Measurements from ENCODE around the gene TPRG1.

Gene TPRG1

GRCh38 chr3:189233225-189233858 is 61.6 kb downstream of the TPRG1 start:
- DNase-seq: no peak

- no peak for DNase-seq
These were observed 63.4 kb downstream of the TPRG1 start for GRCh38 chr3:189235214-189235613.

GRCh38 chr3:189236352-189236751 is 64.6 kb downstream of the TPRG1 start:
- no peak for DNase-seq

- DNase-seq: no peak
These were observed 65.8 kb downstream of the TPRG1 start for GRCh38 chr3:189237526-189237925.

GRCh38 chr3:189238071-189238470 is 66.3 kb downstream of the TPRG1 start:
- DNase-seq: no peak

DNA sequence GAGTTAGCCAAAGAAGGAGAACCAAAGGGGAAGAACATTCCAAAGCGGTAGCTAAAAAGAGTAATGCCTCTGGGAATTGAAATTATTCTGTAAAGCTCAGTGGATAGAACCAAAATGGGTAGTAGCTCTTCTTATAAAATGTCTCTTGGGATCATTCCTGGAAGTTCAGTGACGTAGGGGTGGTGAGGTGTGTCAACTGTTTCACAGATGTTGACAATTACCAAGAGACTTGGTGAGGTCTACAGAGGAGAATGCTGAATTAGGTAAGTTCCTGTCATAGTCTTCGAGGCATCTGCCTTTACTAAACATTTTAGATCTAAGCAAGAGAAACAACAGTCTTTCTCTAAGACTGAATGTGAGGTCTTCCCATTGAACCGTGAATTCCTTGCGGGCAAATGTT is 67.8 kb downstream of the TPRG1 start:
- DNase-seq: no peak

GRCh38 chr3:189249987-189250386 is 78.2 kb downstream of the TPRG1 start:
- no peak for DNase-seq

DNA sequence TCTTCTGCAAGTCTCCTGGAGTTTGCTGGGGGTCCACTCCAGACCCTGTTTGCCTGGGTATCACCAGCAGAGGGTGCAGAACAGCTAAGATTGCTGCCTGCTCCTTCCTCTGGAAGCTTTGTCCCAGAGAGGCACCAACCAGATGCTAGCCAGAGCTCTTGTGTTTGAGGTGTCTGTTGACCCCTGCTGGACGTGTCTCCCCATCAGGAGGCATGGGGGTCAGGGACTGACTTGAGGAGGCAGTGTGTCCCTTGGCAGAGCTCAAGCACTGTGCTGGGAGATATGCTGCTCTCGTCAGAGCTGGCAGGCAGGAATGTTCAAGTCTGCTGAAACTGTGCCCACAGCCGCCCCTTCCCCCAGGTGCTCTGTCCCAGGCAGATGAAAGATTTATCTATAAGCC is 86.5 kb downstream of the TPRG1 start:
- no peak for DNase-seq

- no peak for DNase-seq
These were observed 89.1 kb downstream of the TPRG1 start for GRCh38 chr3:189260556-189261493.

GRCh38 chr3:189262746-189263145 is 91.0 kb downstream of the TPRG1 start:
- no peak for DNase-seq

- no peak for DNase-seq
These were observed 96.3 kb downstream of the TPRG1 start for GRCh38 chr3:189267981-189268613.

DNA sequence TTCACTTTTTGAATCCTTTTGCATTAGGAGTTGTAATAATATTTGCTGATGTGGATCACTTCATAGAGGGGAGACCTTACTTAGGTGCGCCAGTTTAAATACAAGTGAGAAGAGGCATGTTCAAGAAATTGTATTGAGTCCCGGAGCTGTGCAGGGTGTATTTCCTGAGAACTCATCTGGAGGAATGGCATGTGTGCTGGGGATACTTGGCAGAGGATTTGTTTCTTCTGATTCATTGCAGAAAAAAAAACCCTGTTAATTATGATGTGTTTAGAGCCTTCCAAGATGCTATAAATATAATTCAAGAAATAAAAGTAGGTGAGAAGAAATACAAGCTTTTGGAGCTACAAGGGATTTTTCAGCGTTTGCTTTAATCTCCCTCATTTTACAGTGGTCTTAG is 97.6 kb downstream of the TPRG1 start:
- no peak for DNase-seq

GRCh38 chr3:189270248-189270832 is 98.6 kb downstream of the TPRG1 start:
- DNase-seq: no peak

DNA sequence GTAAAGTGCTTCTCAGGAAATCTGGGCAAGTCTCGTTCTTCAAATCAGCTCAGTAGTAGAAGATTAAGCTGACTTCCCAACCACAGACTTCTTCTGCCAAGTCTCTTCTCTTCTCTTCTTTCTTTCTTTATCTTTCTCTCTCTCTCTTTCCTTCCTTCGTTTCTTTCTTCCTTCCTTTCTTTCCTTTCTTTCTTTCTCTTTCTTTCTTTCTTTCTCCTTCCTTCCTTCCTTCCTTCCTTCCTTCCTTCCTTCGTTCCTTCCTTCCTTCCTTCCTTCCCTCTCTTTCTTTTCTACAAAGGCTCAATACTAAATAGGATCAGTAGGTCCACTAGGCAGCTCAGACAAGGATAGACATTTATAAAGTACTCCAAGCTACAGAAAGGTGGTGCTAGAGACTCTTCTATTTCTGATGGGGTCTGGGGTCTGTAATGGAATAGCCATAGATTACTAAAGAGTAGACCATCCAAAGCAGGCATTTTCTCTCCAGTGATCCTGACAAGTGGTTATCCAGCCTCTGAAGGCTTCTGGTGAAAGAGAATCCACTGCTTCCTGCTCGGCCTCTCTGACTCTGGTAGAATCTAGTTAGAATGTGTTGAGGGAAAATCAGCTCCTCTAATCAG is 100.8 kb downstream of the TPRG1 start:
- no peak for DNase-seq

GRCh38 chr3:189273736-189274135 is 102.0 kb downstream of the TPRG1 start:
- DNase-seq: no peak

DNA sequence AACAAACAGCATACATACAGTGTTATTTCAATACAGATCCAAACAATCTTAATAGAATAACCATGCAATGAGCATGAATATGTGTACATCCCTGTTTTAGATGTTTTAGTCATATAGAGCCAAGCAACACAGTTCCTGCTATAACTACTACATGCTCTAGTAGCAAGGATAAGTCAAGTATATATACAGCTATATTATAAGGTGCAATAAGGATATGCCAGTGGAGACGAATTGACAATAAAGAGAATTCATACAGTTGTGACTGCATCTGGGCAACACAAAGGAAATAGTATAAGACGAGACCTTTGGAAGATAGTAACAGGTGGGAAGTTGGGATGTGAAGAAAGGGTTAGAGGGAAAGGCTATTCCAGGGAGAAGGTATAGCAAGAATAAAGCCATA is 103.4 kb downstream of the TPRG1 start:
- no peak for DNase-seq

DNA sequence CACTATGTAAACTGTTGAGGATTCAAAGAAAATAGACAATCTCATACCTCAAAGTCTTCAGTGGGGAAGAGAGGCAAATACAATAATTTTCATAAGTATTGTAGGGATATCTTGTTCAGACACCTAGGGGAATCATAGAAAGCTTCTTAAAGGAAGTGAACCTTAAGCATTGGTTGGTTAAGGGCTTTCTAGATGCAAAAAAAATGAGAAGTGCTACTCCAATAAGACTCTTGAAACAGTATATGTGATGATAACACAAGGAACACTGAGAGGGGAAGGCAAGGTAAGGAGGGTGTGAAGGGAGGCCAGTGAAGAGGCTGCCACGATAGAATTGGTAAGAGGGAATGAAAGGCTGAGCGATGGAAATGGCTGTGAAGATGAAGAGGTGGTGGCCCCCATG is 104.1 kb downstream of the TPRG1 start:
- DNase-seq: no peak

DNA sequence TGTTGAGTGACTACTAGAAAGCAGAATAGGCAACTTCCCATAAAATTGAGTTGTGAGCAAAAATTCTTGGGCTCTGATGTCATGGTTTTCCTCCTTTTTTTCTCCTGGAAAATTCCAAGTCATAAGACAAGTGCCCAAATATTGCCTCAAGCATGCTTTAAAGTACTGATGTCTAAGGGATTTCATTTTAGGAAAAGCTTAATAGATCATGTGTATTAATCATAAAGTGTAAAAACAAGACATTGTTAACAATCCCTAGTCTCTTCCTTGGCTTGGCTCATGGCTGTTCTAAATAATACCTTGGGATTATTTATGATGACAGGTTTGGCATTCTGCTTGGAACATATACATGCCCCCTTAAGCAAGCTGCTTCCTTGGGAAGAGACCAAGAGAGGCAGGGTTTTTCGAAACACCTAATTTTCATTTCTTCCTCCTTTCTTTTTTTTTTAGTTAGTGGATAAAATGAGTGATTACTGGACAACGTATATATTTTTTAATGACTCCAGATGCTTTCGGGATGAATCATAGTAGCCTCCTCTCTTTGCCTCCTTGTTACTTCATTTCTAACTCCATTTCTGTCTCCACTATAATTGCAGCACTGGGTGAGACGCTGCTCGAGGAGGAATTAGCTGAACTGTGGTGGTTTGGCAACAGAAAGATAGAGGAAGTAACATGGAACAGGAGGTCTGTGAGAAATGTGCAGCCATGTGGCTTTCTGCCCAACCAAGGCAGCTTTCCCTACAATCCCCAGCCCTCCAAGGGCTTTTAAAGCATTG is 104.9 kb downstream of the TPRG1 start:
- no peak for DNase-seq

DNA sequence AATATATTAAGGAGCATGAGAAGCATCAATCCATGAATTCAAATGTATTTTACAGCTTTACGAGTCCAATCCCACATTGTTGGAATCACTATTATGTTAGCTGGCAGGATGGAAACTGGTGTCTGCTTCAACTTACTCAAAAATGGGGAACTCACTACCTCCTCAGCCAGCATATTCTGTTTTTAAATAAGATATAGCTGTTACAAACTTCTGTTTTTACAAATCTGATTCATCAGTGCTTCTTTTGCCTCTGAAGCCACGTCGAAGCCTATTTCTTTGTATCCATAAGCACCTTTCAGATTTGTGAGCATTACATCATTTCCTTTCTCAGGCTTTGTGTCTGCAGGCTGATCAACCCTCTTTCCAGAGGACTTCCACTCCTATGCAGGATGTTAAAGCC is 105.9 kb downstream of the TPRG1 start:
- no peak for DNase-seq

DNA sequence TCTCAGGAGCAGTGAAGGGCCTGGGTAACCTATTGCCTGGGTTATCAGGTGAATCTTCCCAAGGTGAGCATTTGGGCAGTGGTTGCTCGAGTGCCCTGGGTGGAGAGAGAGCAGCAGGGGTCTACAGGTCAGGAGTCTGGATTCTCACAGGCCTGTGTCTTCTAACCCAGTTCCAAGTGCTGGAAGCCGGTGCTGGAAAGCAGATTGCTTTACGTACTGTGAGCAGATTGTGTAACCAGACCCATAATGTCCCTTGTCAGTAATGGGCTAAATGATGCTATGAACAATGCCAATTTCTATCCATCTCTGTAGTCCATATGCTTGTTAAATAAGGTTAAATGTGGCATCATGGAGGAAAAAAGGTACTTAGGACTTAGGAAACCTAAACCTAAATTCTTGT is 106.5 kb downstream of the TPRG1 start:
- no peak for DNase-seq

DNA sequence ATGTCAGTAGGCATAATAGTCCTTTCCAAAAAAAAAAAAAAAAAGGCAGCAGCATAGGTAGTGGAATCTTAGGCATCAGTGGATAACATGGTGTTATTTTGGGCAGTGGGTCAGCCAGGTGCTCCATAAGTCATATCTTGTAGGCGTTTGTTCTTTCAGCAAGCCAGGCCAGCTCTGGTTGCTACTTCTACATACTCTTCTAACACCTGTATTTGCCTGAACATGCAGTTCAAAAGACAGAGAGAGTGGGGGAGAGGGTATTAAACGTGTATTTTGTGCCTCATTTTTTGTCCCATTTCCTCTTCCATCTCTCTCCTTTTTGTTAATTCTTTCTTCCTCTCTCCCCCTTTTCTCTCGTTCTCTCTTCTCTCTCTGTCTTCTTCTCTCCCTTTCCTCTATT is 110.4 kb downstream of the TPRG1 start:
- no peak for DNase-seq

- DNase-seq: no peak
These were observed 111.0 kb downstream of the TPRG1 start for GRCh38 chr3:189282741-189283140.
